Activated T-cell treated with anti-CD3 and anti-CD28 coated beads for 4 hours (primary cell): ENCODE data around the gene HYAL1.
A peak's percentile ranks its signal among the peaks of the same experiment; 100 is the strongest.

Experiments used
- DNase-seq: peaks from one replicate; pipeline ENCODE4 v3.0.0-alpha.2; 2020

The HYAL1 gene, protein sequence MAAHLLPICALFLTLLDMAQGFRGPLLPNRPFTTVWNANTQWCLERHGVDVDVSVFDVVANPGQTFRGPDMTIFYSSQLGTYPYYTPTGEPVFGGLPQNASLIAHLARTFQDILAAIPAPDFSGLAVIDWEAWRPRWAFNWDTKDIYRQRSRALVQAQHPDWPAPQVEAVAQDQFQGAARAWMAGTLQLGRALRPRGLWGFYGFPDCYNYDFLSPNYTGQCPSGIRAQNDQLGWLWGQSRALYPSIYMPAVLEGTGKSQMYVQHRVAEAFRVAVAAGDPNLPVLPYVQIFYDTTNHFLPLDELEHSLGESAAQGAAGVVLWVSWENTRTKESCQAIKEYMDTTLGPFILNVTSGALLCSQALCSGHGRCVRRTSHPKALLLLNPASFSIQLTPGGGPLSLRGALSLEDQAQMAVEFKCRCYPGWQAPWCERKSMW

DNA sequence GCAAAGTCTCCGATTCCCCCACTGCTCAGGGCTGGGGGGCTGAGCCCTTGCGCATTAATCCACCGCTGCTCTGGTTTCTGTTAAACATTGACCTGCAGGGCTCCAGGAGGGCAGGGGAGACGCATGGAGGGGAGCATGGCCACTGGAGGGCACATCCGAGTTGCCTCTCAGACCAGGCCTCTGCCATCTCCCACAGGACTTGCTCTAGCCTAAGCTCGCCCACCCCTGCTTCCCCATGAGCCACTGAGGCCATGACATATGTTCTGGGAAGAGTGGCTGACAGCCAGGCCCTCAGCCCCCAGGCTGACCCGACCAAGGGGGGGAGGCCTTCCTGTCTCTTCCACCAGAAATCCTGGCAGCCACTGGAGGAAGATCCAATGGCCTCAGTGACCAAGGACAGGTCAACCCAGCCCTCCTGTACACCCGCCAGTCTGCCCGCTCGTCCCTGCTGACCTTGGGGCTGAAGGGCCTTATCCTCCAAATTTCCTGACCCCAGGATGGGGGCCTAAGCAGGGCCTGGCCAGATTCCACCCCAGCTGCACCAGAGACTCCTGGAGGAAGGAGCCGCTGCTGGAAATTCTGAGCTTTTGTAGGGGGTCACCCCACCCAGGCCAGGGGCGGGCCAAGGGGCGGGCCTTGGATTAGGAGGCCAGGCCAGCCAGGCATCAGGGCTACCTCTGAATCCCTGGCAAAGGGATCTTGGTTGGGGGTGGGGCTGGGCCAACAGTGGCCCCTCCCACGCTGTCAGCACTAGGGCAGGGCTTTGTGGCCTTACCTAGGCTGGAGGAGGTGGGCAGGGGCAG is at the start of gene HYAL1:
Gene HYAL1 (minus strand): TSS at position 562 of the 803 bp plus-strand sequence. CDS start 618 bp downstream, outside the sequence.
- no peak for DNase-seq

DNA sequence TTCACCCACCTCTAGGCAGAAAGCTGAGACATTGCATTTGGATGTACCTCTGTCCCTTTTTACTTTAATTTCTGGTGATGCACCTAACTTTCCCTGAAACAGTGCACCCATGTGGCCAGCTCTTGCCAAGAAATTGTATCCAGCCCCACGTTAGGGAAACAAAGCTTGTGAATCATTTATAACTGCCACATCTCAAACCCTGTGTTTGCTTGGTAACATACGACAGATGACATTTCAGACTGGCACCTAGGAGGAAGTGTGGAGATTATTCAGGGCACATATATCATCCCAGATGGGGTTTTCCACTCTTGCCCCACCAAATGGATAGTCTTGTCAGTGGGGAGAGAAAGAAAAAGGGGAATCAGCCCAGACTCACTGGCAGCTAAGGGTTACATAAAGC is 49.4 kb upstream of the HYAL1 start:
- DNase-seq: no peak

DNA sequence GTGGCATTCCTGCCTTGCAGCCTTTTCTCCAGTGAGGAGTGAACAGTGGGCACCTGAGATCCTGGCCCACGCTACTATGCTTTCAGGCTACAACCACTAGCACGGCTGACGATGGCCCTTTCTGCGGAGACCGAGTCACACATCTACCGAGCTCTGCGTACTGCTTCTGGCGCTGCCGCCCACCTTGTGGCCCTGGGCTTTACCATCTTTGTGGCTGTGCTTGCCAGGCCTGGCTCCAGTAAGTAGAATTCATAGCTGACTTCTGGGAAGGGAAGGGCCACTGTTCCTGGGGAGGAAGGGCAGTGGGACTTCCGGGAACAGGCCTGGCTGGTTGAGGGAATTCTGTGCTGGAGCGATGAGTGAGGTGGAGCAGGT is 47.9 kb upstream of the HYAL1 start:
- no peak for DNase-seq

DNA sequence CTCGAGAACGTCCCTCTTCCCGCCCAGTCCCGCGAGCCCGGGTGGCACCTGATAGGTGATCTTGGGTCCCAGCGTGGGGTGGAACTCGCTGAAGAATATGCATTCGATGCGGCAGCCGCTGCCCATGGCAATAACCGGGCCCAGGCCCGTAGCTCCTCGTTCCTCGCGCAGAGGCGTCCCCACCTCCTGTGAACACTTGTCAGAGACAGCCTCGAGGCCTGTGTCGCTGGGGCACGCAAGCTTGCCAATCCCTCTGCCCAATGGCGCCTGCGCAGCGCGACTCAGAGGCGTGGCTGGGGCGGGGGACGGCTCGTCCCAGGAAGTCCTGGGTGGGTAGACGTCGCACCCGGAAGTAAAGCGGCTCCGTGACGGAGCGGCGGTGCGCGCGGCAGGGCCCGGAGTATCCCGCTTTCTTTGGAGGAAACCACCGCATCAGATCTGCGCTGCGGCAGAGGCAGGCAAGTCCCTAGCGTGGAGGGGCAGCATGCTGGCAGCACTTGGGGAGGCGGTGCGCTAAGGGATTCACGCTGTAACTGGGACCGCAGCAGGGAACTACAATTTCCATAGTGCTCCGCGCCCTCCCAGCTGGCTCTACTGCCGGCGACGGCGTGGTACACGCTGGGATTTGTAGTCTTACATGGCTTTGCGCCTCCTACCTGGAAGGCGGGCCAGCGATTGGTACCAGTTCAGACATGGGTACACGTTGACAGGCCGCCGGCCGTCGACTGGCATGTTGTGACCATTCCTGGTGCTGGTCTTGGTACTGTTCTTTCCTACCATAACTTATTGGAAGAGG is 47.4 kb upstream of the HYAL1 start, which contains the start of the genes CYB561D2 and NPRL2:
Gene CYB561D2 (plus strand): TSS at position 336 of the 796 bp plus-strand sequence. CDS start 572 bp downstream, outside the sequence.
Gene NPRL2 (minus strand): TSS at position 249 of the 796 bp plus-strand sequence. CDS start 123 bp downstream, at position 126.
- peak; percentile 98 for DNase-seq

DNA sequence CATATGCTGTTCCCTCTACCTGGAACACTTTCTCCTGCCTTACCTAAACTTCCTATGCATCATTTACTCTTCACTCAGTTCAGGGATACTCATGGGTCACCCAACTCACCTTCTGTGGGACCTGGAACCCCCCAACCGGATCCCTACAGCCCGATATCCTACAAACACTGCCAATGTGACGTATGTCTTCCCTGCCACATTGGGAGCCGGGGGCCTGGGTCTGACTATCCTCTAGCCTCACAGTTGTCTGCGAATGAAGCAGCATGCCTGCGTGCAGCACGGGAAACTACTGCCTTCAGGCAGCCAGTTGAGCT is 46.8 kb upstream of the HYAL1 start:
- no peak for DNase-seq

DNA sequence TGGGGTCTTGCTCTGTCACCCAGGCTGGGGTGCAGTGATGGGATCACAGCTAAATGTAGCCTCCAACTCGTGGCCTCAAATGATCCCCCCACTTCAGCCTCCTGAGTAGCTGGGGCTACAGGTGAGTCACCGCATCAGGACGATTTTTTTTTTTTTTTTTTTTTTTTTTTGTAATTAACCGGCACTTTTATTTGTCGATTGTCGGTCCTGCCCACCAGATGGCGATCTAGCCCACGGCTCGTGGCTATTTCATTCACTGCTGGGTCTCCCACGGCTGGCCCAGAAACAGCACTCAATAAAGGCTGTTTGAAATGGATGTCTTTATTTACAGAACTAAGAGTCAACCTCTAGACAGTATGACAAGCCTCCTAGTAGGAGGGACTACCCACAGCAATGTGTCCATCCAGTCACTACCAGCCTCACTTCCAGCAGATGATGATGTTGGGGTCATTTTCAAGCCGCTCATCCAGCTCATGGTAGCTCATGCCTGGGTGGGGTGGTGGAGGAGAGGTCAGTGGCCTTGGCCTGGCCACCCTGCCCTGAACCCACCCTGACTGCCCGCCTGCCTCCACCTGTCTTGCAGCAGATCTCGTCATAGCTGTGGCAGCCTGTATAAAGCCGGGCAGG is 43.9 kb upstream of the HYAL1 start:
- peak; percentile 66 for DNase-seq

DNA sequence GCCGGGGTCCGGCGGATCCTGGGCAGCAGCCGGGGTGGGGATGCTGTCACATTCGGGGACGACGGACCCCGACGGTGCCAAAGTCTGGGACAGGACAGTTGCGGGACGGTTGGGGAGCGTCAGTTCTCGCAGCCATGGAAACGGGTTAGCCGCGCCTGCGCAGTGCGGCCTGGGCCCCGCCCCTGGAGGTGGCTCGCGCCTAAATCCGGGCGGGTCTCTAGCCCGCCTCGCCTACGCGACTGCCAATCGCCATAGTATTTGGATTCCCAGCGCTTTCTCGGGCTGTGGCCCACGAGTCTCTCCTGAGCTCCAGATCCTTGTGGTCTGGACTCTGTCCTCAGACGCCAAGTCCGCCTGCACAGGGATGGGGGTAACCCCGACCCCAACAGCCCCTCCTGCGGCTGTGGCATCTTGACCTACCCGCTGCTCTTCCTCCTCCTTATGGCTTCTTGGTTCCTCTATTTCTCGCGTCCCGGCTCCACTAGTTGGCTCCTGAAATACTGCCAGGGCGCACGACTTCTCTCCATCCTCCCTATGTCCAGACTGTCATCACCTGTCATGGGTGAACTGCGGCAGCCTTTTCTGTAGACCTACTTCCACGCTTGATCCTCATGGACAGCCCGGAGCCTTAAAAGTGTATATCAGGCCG is 42.3 kb upstream of the HYAL1 start, which contains the start of gene ZMYND10:
Gene ZMYND10 (minus strand): TSS at position 147 of the 649 bp plus-strand sequence. CDS start 153 bp downstream, outside the sequence.
- peak; percentile 65 for DNase-seq

DNA sequence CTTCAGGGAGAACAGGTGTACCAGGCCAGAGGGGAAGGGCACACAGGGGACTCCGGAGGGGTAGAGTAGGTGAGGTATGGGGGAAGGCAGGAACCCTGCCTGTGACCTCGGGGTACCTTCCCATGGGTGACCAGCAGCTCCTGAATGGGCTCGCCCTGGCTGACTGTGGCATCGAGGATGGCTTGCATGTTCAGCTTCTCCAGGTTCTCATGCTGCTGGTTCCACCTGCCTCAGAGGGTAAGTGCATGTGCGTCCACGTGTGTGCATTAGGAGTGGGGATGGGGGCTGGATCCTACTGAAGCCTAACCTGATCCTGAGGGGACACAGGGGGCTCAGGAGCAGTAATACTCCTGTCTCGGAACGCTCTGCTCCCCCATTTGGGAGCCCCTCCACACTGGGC is 41.6 kb upstream of the HYAL1 start:
- no peak for DNase-seq

DNA sequence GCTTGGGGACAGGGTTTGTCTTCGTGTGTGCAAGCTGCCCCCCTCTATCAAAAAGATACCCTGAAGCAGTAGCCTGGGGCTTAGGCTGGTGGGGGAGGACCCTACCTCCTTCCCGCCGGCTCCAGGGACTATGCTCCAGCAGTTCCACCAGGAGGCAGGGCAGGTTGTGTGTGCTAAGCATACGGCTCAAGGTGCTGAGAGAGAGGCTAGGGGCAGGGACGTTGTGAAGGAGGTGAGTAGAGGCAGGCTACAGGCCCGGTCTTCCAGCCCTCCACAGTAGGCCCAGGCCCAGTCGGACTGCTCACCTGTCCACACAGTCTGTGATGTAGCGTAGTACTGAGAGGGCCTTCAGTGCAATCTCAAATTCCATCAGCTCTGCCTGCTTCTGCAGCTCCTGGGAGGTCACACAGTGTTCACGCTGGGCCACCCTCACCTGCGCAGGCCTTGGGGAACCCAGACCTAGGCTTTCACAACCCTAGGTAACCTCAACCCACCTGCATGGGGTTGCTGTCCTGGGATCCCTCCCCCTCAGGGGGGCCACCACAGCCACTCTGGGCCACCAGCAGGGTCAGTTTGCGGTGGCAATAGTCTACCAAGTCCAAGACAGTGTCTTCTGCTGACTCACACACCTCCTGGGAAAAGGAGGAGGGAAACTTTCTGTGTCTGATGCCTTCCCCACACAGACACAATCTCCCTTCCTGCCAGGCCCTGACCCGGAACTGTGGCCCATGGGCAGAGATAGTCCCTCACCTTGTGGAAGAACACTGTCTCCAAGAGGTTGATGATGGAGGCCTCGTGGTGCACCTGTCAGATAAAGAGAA is 39.6 kb upstream of the HYAL1 start:
- DNase-seq: no peak

DNA sequence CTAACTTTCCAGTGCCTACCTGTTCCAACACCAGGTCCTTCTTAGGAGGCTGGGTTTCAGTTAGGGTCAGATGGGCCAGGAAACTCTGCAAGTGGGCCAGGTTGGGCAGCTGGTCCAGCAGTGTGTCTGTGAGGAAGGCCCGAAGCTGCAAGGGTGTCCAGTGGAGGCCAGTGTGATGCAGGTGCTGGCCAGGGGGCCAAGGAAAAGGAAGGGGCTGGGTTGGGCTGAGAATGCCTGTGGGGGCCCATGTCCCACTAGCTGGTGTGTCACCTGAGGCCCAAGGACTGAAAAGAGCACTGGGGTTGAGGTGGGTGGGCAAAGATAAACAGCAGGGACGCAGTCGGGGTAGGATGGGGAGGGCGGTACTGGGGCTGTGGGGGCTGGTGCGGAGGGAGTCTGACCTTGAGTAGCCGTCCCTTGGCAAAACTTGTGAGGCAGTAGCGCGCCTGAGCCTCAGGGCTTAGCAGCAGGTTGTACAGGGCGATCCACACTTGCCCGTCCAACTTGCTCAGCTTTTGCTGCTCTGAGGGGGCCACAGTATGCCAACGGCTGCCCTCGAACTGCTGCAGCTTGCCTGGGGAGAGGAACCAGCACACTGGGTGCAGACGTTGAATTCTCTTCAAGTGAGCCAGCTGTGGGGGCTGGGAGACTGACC is 38.7 kb upstream of the HYAL1 start:
- no peak for DNase-seq

DNA sequence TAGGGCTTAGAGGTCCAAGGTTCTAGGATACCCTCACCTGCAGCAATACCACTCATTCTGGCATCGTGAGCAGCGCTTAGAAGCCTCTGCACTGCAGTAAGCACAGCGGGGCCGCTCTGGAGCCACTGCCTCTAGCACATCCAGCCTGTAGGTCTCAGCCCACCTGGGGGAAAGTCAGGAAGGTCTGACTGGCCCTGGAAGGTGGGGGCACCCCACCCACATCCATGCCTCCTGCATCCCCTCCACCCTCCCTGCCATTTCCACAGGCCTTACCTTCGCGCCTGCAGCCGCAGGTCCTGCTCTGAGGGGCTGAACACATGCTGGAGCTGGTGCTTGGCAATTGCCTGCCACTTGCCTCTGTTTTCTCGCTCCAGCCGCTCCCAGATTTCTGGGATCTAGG is 38.2 kb upstream of the HYAL1 start:
- no peak for DNase-seq

DNA sequence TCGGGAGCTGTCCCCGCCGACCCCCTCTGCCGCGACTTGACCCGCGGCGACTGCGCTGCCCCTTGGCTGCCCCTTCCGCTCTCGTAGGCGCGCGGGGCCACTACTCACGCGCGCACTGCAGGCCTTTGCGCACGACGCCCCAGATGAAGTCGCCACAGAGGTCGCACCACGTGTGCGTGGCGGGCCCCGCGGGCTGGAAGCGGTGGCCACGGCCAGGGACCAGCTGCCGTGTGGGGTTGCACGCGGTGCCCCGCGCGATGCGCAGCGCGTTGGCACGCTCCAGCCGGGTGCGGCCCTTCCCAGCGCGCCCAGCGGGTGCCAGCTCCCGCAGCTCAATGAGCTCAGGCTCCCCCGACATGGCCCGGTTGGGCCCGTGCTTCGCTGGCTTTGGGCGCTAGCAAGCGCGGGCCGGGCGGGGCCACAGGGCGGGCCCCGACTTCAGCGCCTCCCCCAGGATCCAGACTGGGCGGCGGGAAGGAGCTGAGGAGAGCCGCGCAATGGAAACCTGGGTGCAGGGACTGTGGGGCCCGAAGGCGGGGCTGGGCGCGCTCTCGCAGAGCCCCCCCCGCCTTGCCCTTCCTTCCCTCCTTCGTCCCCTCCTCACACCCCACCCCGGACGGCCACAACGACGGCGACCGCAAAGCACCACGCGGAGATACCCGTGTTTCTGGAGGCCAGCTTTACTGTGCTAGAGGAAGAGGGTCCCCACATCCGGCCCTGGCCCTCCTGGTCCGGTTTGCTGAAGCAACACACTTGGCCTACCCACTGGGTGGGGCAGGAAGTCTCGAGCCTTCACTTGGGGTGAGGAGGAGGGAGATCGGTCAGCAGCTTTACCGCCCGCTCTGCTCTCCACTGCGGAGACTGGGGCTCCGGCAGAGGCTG is 37.3 kb upstream of the HYAL1 start, which contains the start of gene RASSF1:
Gene RASSF1 (minus strand): TSS at position 389 of the 882 bp plus-strand sequence. CDS start 31 bp downstream, at position 358.
- DNase-seq: peak; percentile 46

DNA sequence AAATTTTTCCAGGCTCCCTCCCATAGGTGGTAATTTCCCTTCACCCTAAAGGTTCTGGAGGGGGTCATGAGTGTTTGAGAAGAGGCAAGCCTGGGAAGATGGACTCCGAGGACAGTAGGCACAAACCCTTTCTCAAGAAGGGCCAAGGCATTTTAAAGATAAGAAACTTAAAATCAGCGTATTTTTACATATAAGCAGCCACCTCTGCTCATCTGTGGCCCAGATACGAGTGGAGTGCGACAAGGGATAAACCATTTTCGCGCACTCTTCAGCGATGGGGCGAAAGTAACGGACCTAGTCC is 36.7 kb upstream of the HYAL1 start:
- DNase-seq: no peak

DNA sequence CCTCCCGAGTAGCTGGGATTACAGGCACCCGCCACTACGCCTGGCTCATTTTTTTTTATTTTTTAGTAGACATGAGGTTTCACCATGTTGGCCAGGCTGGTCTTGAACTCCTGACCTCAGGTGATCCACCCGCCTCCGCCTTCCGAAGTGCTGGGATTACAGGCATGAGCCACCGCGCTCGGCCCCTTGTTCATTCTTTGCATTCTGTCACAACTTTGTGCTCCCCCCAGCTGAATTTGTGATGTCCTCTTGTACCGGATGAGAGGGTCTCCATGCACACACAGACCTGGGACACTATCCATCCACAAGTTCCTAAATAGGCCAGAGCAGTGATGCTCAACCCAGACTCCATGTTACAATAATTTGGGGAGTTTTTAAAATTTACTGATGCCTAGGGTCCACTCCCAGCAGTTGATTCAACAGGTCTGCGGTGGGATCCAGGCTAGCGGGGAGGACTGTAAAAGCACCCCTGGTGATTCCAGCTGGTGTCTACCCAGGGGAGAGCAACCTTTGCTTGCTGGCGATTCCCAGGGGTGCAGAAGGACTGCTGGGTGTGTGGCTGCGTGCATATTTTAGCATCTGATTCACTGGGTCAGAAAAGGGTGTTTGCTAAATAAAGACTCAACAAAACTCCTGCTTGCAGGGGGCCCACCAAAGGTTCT is 36.2 kb upstream of the HYAL1 start:
- DNase-seq: no peak

DNA sequence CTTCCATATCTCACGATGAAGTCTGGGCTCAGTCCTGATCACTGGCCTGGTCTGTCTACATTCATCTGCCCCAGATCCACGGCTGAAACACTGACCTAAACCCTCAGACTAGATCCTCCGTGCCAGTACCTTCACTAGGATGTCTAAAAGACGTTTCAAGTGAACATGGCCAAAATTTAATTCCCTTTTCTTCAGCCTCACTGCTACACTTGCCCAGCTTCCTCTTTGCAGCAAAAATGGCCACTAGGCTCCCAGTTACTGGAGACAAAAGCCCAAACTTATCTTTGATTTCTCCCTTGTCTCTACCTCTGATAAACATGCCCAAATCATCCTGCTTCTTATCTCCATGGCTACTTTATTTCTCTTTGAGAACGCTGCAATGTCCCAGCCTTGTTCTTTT is 35.6 kb upstream of the HYAL1 start:
- no peak for DNase-seq

DNA sequence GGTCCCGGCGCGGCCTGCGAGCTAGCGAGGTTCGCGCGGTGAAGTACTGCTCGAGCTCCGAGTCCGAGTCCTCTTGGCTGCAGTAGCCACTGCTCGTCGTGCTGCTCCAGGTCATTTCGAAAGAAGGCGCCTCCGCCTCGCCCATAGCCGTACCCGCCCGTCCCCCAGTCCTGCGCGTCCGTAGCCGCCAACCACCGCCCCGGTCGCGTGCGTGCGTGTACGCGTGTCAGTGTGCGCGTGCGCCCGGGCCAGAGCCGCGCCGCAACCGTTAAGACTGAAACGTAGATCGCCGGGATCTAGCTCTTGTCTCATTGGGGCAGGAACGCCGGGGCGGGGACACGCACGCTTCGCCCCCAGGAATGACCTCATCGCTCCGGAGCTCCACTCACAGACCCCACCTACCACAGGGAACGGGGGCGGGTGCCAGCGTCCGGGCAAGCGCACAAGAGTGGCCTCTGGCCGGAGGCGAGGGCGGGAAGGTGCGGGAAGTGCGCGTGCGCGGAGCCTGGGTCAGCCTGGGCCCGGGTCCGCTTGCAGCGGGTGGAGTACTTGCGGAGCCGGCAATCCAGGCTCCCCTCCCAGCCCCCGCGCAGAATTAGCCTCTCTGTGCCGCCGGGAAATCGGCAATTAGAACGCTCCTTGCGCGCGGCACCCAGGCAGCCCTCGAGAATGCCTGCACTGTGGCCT is 33.9 kb upstream of the HYAL1 start:
- peak; percentile 87 for DNase-seq

DNA sequence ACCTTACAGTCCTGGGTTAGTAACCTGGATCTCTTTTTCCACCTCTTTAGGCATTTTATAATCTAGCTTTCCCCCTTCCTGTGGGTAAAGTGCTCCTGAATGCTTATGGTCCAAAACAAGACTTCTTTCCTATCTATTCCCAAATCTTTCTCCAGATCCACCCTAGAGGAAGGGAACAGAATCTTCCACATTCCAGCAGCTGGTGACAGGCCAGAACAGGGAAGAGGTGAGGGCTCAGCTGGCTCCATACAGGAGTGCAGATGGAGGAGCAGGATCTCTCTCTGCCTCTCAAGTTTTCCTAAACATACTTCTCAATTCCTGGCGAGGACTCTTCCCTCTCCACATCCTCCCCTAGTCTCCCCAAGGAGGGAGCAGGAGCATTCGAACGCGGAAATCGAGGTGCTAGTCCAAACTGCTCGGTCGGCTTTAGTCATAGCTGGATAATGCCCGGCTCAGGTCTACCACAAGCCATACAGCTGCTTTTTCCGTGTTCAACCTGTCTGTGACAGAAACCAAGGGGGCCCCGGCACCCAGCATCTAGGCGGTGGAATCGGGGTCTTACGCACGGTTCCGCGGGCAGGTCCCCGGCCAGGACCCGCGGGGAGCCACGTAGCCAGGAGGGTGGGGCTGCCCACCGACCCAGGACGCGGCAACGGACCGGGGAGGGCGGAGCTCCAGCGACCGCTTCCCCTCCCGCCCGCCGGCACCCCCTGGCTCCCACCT is 33.2 kb upstream of the HYAL1 start:
- peak; percentile 32 for DNase-seq
